NCI-H1092 (cell line): ENCODE data around the gene TESK1.
"Not testable (repeated sequence)": the region's sequence is repeated elsewhere in the genome, so short reads cannot be mapped to it uniquely, and the experiment has no call there.

ENCODE experiments used
- DNase-seq: peaks from one replicate; lab custom pipeline; 2025; lab: John Stamatoyannopoulos, UW

TESK1 gene

GRCh38 chr9:35579659-35580227 is 25.3 kb upstream of the TESK1 start:
- DNase-seq, result not testable (repeated sequence)

DNA sequence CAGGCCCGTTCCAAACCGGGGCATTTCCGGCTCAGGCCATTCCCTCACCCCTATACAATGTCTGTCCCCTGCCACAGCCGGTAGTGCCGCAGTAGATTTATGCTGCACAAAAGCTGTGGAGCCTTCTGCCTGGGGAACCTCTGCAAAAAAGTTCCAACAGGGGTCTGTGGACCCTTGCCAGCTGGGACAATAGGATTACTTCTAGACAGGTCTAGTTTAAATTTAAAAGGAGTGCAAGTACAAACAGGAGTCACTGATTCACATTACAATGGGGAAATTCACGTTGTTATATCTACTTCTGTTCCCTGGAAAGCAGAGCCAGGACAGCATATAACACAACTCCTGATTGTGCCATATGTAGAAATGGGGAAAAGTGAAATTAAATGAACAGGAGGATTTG is 21.5 kb upstream of the TESK1 start:
- DNase-seq, result not testable (repeated sequence)

GRCh38 chr9:35584681-35585080 is 20.4 kb upstream of the TESK1 start:
- not testable (repeated sequence) for DNase-seq

DNA sequence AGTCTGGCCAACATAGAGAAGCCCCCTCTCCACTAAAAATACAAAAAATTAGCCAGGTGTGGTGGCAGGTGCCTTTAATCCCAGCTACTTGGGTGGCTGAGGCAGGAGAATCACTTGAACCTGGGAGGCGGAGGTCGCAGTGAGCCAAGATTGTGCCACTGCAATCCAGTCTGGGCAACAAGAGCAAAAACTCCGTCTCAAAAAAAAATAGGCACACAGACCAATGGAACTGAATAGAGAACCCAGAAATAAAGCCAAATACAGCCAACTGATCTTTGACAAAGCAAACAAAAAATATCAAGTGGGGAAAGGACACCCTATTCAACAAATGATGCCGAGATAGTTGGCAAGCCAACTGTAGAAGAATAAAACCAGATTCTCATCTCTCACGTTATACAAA is 16.6 kb upstream of the TESK1 start:
- not testable (repeated sequence) for DNase-seq

- DNase-seq, result no peak
These were observed 11.5 kb upstream of the TESK1 start for GRCh38 chr9:35593581-35593980.

DNA sequence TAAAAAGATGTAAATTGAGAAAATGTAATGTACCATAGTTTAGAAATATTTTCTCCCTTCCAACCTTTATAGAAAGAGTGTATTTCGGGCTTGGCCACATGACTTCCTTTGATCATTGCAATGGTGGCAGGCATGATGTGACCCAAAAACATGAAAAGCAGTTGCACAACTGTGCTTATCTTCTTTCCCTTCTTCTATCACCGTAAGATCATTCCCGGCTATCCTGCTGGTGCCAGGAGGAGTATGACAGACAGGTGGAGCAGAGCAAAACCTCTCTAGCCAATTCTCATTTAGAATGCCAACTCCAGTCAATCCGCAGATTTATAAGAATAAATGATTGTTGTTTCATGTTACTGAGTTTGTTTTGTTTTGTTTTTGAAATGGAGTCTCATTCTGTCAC is 10.6 kb upstream of the TESK1 start:
- no peak for DNase-seq

DNA sequence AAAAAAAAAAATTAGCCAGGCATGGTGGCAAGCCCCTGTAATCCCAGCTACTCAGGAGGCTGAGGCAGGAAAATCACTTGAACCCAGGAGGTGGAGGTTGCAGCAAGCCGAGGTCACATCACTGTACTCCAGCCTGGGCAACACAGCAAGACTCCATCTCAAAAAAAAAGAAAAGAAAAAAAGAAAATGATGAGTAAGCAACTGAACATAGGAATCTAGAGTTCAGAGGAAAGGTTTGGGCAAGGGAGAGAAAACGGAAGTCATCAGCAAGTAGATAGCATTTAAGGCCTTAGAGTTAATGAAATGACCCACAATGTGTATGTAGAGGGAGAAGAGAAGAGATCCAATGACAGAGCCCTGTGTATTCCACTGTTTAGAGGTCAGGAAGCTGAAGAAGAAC is 8.2 kb upstream of the TESK1 start:
- not testable (repeated sequence) for DNase-seq

DNA sequence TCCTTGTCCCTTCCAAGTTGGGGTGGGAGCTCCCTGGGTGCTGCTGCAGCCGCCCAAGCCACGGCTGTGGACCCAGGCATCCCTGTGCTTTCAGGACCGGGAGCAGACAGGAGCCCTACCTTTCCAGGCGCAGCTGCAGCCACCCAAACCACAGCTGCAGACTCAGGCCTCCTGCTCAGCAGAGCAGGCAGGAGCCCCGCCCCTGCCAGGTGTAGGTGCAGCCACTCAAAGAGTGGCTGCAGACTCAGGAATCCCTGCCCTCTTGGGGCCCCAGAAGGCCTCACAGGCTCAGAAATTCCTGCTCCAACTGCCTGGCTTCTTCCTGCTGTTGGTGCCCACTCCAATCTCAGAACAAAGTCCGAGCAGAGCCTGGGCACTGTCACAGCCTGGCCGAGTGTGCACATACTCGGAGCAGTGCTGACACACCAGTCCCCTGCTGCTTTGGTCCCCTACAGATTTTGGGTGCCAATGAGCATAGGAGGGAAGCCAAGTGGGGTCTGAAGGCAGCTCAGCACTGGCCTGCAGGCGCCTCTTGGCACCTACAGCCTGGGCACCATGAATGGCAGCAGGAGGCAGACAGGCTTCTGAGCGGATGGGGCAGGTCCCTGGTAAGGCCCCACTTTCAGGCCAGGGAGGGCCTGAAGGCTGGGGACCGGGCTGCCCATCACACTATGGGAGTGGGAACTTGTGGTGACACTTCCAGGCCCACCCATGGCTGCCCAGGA is 6.0 kb upstream of the TESK1 start:
- no peak for DNase-seq

DNA sequence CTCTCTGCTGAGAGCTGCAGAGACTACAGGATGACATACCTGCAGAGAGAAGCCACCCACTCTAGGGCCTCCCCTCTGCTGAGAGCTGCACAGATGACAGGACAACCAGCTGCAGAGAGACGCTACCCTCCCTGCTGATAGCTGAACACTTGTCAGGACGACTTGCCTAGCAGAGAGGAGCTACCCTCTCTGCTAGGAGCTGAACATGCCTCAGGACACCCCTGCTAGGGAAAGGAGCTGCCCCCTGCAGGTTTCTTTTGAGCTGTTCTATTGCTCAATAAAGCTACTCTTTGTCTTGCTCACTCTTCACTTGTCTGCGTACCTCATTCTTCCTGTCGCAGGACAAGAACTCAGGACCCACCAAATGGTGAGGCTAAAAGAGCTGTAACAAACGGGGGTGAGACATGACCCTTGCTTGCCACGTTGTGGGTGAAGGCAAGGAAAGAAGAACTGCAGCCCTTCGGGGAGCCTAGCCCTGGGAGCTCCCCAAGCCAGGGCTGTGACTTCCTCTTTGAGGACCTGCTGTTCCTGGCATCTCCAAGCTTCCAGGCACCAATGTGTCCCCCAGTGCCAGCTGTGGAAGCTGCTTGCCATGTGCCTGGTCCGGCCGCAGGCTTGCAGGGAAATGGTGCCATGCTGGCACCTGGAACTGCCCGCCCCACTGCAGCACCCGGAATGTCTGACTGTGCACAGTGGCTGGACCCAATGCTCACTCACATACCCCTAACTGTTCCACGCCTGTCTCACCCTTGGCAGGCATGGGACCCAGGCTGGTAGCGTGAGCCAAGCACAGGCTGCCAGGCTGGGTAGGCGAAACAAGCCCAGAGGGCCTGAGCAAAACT is 5.1 kb upstream of the TESK1 start:
- no peak for DNase-seq

- DNase-seq, result peak; percentile 65
These were observed 1.5 kb upstream of the TESK1 start for GRCh38 chr9:35603506-35603985.

GRCh38 chr9:35603986-35604577 is 980 bp upstream of the TESK1 start:
- DNase-seq, result peak; percentile 100

- no peak for DNase-seq
These were observed 482 bp downstream of the TESK1 start for GRCh38 chr9:35605351-35606137.

DNA sequence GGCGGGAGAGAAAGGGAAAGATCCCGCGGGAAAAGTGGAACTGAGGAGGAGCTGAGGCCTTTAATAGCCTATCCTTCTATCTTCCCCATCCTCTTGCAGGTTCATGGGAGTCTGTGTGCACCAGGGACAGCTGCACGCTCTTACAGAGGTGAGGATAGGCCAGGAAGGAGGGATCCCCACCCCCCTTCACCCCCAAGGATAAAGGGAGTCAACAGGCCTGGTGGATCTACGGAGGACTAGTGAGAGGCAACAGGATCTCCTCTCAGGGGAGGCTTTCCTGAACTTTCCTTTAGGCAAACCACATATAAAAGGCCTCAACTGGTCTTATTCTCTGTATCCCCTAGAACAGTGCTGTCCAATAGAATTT is 1.1 kb downstream of the TESK1 start:
- no peak for DNase-seq

GRCh38 chr9:35606726-35607125 is 1.7 kb downstream of the TESK1 start:
- no peak for DNase-seq

DNA sequence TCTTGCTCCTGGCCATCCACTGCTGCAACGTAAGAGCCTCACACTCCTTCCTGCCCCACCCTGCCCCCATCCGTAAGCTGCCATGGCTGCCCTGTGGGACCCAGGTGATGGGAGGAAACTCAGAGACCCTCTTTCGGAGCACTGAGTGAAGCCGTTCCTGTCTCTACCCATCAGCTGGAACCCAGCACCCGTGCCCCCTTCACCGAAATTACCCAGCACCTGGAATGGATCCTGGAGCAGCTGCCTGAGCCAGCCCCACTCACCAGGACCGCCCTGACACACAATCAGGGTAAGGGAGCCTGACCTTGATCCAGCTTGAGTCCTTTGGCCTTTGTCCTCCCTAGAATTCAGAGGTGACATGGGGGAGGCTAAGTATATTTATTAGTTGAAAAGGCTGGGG is 3.2 kb downstream of the TESK1 start:
- no peak for DNase-seq

- no peak for DNase-seq
These were observed 4.1 kb downstream of the TESK1 start for GRCh38 chr9:35609001-35609819.

- no peak for DNase-seq
These were observed 4.7 kb downstream of the TESK1 start for GRCh38 chr9:35609820-35610163.

DNA sequence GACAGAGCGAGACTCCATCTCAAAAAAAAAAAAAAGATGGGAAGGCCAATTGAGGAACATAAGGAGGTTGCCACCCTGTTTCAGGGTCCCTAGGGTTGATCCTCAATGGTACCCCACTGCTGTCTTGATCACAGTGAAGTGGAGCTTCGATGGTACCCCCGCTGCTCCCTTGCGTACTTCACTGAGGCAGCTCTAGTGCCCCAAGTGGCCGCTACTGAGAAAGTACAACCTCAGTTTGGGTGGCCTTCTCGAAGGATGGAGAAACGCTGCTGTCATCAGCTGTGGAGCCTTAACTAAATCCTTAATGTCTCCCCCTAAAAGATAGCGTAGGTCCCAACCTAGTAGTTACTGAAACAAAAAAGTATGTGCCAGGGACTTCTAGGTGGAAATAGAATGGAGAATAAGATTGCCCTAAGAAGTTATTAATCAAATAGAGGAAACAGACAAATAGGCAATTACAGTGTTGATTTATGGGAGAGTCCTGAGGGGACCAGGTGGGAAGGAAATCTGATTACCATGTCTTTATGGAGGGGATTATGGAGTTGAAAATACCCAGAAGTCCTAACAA is 6.3 kb downstream of the TESK1 start:
- no peak for DNase-seq

DNA sequence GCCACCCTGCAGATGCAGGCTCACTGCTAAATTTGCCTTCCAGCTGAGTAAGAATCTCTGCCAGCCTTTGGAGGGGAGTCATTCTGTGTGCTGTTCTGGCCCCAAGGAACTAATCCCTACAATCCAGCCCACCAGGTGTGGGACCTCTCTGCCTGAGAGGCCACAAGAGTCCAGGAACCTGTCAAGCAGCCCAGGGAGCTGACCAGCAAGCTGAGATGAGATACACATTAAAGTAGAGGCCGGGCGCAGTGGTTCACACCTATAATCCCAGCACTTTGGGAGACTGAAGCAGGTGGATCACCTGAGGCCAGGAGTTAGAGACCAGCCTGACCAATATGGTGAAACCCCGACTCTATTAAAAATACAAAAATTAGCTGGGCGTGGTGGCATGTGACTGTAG is 7.0 kb downstream of the TESK1 start:
- DNase-seq, result not testable (repeated sequence)

DNA sequence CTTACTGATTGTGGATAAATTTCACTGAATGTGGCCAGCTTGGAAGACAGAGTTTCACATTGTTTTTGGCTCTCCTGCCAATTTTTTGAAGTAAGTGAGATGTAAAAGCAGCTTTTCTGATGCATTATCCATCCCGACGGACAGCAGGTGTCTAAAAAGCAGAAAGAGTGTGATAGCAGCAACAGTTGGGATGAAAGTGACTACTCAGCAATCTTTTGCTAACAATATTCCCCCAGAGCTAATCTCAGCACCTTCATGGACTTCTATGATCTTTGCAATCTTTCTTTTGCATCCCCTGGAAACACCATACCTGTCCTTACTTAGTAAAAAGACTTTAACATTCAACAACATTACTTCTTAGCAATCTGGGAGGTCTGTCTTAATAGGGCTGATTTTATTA is 7.8 kb downstream of the TESK1 start:
- no peak for DNase-seq
